NCI-H1417 treated with DMSO at 0.1 percent for 48 hours (cell line): ENCODE results near the gene CADM2.
"Not testable (repeated sequence)": the region's sequence is repeated elsewhere in the genome, so short reads cannot be mapped to it uniquely, and the experiment has no call there.

Source experiments
- DNase-seq: peaks from one replicate; lab custom pipeline; 2025; lab: John Stamatoyannopoulos, UW

CADM2 gene

DNA sequence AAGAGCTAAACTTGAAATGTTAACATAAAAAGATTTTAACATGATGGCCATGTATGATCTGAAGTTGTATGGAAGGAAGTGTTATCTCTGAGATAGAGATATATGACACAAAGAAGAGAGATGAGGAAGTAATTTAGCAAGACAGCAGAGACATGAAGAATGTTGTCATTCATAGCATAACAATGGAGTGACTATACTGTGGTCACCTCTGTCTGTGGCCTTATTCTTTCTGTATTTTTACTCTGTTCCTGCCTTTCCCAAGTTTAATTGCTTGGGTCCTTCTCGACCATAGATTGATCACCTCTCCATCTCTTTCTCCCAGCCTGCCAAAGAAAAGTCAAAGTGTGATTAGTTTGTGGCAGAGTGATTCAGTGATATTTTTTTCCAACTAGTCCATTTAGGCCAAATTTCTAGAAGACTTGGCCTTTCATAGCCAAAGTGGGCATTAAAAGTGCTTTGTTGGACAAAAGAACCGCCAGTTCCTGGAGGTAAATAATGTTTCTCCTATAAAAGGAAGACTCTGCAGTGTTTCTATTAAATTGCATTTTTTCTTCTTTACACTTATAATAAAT is 711.9 kb downstream of the CADM2 start:
- DNase-seq, result no peak

DNA sequence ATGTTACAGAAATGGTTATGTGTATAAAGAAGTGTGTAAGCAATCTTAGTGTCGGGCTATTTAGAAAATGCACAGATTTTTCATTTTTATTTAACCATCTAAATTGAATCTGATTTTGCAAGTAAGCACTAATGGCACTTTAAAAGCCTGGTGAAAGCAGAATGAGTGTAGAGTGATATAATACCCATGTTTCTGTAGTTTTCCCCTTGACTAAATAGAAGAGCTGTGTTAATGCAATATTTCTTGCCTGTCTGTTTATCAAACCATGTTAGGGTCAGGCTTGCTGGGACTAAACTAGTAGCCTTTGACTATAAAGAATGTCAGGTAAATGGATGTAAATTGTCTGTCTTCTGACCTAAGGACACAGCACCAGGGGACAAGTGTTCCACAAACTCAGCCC is 714.0 kb downstream of the CADM2 start:
- DNase-seq, result no peak

DNA sequence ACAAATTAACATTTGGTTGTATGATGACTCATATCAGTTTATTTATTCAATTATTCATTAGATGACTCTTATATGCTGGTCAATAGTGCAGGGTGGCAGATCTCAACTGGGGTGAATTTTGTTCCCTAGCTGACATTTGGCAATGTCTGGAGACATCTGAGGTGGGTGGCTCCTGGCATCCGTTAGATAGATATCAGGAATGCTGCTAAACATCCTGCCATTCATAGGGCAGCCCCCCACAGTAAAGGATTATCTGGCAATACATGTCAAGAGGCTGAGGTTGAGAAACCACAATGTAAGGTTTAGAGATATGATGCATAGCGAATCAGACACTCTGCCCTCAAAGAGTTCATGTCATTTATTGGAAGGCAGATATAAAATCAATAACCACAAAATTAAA is 719.9 kb downstream of the CADM2 start:
- no peak for DNase-seq

DNA sequence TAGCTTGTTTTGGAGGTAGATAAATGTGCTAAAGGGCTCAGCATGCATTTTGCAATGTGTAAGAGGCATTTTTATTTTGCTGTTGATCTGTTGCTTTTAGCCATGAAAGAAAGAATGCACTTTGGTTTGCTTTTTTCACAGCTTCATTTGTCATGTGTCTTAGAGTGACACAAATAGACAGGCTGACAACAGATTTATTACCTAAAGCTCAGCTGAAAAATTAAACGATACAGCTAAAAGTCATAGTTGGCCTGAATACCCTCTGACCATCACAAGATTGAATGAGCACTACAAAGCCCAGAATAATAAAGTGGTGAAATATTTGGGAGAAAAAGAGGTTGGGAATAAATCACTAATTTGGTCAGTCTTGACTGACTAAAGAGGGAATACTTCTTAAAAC is 723.1 kb downstream of the CADM2 start:
- no peak for DNase-seq

DNA sequence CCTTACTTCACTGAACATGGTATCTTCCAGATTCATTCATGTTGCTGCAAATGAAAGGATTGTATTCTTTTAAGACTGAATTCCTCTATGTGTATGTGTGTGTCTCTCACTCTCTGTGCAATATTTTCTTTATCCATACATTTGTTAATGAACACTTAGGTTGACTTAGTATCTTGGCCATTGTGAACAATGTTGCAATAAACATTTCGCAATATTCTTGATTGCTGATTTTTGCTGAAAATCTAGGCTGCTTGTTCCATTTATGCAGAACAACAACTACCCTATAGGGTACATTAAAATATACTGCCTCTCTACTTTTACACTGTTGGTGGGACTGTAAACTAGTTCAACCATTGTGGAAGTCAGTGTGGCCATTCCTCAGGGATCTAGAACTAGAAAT is 732.4 kb downstream of the CADM2 start:
- no peak for DNase-seq

DNA sequence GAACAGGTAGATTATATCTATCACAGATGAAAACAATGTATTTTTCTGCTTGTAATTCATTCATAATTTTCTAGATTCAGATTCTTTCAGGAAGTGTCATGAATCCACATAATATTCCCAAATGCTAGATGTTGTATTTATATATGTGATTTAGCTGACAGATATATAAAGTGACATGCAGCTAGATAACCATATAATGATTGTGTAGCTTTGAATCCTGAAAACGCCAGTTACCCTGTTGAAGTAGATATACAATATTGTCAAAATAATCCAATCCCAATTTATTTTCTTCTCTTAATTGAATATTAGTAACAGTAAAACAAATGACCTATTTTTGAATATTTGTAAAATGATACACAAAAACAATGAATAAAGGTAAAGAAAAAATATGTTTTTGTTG is 738.4 kb downstream of the CADM2 start:
- DNase-seq, result no peak

DNA sequence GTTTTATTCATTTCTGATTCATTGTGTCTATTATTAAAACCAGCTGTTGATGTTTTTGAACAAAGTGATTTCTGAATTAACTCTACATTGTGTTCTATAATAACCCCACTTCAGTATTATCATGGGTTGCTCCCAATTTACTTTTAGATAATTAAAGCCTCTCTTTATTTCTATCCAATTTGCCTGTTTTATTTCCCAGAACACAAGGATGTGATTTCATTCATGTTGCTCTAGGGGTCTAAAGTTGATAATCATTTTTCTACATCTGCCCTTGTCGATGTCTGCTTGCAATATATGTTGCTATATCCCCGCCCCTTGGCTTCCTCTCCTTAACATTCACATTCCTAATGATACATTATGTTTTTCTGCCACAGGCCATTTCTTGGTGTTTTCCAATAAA is 747.3 kb downstream of the CADM2 start:
- no peak for DNase-seq

DNA sequence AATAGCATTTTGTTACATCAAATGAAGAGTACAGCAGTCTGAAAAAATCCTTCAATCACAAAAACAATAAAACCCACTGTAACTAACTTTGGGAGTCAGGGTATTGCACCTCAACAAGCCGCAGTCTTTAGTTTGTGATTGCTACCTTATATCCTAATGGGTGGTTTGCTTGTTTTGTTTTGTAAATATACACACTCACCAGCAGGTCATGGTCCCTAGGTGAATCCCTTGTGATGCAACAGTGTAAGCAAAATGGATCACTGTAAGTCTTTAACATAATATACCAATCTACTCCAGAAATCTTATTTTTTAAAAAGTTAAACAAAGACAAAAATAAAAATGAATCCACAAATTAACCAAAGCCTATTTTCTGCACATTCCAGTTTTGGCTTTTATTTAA is 749.5 kb downstream of the CADM2 start:
- DNase-seq, result not testable (repeated sequence)

DNA sequence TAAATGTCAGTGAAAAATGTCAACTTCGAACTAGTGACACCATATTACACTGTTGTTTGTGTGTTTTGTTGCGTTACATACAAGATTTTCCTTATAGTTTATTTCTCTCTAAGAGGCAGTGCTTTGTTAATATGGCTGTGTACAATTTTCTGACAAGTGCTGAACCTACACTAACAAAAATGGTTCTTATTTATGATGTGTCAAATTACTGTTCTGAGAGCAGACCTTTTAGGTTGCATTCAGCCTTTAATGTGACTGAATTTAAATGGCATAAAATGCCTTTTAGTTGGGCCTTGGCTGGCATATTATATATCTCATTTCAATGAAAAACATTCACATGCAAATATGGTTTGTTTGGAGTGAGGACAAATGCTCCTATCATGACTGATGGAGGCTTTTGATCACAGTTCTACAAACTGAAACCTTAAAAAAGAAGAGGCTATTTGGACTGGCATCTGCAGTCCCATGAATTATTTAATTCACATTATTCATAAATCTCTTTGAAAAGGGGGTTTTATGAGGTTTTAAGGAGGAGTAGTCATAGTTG is 750.6 kb downstream of the CADM2 start:
- DNase-seq, result no peak

DNA sequence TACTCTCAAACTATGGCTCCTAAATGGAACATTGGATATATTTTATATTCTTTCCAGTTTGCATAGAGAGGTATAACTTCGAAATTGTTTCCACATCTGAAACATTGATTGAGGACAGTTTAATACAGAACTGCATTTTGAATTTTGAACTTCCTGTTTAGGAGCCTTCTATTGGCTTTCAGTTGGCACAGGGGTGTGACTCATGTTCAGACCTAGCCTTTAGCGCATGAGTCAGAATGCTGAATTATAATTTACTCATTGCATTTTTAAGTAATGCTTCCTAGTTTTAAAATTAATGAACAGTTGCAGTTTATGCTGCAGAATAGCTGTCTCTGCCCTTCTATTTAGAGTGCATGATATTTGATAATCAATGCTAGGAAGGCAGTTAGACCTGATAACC is 751.7 kb downstream of the CADM2 start:
- DNase-seq, result no peak

DNA sequence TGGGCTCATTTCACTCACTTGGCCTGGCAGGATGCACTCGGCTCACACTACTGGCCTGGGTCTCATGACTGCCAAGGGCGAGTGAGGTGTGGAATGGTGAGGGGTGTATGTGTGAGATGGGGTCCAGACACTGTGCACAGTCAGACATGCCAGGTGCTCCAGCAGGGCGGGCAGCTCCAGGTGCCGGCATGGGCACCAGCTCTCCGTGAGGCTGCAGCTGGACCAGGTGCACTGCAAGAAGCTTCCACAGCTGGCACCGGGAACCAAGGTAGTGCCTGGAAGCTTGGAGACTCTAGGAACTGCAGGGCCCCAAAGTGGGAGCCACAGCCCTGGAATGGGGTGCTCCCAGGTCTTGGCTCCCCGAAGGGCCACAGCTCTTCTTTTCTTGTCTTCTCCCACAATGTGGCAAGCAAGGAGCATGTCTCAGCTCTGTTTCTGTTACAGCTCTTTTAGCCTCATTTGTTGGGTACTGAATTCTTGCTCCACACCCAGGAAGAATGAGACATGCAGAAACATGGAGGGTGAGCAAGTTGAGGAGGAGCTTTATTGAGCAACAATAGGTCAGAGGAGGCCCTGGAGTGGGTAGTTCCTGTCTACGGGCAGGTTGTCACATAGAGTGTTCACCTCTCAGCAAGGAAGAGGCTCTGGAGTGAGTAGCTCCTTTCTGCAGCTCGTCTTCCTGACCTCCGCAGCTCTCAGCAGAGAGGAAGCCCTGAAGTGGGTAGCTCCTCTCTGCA is 762.8 kb downstream of the CADM2 start:
- DNase-seq, result no peak

DNA sequence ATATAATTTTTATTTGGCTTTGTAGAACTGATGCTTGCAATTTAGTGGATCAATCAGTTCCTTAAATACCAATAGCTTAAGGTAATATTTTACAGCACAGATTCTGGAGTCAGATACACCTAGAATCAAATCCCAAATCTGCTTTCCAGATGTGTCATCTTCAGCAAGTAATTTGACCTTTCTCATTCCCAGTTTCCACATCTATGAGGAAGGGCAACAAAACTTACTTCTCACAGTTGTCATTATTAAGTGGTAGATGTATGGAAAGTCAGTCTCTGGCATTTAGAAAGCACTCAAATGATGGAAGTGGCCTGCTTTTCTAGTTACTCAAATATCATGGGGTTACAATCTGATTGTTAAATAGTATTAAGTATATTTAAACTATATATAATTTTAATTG is 767.0 kb downstream of the CADM2 start:
- no peak for DNase-seq

DNA sequence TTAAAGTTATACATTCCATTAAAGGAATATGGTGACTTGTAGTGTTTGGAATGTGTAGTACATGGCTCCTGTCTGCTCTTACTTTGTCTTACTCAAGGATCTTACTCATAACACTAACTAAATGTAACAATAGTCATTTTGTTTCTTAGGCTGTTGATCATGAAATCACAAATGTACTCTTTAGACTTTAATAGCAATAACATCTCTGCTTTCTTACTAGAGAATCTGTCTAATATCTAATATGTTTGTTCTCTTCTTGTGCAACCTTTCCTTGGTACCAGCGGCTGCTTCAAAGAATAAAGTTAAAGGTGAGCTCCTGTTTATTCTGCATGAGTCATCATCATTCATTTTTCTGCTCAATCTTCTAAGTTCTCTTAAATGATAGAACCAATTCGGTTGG is 767.5 kb downstream of the CADM2 start:
- DNase-seq, result no peak

DNA sequence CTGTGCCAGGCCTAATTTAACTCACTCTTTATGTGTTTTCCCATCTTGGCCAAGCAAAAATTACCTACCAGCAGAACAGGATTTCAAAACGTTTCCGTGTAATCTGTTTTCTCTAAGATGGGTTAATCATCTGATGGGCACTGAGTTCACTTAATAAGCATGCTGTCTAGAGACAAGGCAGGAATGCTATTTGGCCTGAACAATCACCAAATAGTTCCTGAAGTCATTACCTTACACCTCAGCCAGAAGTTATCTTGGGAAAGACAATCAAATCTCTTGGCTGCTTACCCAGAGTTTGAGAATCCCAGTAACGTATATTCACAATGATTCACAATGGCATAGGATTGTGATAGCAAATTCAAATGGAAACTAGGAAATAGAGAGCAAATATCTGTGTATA is 779.1 kb downstream of the CADM2 start:
- no peak for DNase-seq

DNA sequence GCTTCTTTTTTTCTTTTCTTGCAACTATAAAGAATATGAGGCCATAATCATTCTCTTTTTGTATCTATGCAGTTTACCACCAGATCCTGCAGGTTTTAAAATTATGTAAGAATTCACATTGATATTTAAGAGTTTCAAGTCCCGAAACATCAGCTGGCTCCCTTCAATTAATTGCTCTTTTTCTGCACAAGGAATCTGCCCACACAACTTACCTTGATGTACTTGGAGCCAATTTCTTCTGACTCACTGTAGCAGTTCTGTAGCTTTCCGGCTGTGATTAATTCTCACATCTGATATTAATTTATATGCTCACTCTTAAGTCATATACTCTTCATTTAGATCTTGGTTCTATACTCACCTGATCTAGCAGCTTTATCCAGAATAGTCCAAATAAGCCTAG is 781.8 kb downstream of the CADM2 start:
- no peak for DNase-seq

DNA sequence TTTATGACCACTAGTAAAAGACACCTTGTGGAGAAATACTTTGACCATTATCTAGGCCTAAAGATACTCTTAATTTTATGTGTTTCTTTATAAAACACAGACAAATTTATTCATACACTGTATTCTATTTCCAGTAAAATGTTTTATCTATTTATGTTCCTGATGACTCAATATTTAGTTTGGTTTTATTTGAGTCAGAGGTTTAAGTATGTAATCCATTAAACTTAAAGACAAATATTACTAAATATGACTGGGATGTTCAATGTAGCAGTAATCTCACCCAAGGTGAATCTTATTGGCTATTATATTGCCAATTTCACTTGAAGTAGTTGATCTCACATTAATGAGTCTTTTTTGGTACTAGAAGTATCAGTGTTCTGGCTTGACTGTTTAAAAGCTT is 799.7 kb downstream of the CADM2 start:
- DNase-seq, result no peak

DNA sequence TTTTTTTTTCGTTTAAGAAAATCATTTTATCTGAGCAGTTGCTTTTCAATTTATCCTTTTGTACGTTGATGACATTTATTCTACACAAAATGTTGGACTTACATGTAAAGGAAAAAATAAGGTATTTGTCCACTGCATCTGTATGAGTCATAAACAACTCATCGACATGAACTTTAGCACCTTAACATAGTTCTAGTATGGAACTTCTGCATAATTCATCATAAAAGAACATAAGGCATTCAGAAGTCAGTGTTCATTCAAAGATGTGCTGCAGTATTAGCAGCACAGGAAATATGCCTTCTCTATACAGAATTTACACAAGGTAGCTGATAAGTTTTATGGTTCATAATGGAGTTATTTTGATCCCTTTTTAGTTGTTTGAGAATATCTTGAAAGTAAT is 801.6 kb downstream of the CADM2 start:
- no peak for DNase-seq

DNA sequence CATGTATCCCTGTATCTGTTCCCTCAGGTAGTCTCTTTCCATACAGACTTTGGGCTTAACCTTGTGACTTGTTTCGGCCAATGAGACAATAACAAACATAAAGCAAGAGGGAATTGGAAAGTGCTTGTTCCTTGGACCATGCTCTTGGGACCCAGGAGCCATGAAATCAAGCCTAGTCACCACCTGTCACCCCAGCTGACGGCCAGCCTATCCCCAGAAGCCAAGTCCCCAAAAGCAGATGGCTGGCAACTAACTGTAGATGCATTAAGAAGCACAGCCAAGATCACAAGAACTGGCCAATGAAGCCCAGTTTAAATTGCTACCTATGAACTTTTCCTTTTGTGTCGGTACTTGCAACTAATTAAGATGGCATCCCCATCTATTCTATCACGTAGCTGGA is 822.0 kb downstream of the CADM2 start:
- no peak for DNase-seq

DNA sequence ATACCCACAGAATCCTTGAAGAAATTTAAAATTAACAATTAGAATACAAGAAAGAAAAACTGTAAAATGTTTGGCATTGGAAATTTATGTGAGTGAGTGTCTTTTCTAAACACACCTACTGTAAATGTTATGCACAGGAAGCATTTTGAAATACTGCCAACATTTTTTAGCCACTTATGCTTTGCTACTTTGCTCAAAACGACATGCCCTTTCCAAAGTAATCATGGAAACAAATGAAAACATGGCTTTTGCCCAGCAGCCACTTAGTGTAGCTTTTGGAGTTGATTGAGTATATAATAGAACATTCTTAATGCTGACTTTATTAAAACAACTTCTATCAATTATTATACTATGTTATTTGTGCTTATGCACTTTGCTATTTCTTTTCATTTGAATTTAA is 823.0 kb downstream of the CADM2 start:
- DNase-seq, result no peak

DNA sequence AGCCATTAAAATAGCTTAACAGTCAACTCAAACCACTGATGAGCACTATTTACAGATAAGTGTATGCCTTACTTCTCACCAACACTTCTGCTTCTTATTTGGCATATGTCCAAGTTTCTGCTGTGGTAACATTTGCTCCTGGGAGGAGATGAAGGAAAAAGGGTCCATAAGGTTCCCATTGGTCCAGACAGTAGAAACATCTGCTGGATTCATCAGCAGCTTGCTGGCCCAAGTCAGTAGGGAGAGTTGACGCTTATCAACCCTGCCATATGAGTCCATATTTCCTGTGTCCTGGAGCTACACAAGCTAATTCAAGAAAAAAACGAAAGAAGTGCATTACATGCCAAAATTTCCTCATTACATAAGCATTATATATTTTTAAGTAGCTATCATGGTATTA is 824.5 kb downstream of the CADM2 start:
- DNase-seq, result no peak

DNA sequence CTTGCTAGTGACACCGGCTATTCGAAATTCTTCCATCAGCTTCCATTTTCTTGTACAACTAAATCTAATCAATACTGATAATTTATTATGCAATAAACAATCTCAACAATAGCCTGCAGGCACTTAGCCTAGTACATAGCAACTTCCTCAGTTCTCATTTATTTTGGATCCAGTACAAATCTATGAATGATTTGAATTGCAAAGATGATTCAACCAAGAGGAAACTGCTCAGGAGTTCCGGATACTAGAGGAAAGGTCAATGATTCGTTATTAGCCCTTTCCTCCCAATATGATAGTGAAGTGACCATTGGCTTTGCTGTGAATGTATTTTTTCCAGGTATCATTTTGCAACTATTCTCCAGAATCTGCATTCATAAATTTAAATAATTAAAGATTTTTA is 827.0 kb downstream of the CADM2 start:
- DNase-seq, result no peak

DNA sequence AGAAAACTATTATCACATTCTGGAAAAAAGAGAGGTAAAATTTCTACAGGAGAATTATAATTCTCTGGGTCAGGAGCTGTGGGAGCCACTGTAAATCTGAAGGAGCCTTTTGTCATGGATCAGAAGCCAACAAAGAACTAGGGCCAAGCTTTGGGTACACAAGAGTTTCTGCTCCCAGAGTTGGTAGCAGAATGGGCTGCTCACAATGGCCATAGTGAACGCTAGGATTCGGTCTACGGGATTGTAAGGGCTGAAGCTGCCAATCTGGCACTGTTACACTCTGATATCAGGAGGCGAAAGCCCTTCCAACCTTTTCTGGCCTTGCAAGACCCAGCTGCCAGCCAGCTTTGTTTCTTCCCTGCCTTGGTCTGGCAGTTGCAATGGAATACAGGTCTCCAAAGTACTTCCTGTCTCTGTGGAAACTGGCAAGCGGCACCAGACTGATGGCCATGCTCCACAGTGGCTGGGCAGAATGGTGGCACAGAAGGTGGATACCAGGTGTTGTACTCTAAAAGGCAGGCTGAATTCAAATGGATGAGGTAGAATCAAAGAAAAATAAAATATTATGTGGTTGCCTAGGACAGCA is 831.7 kb downstream of the CADM2 start:
- DNase-seq, result no peak

DNA sequence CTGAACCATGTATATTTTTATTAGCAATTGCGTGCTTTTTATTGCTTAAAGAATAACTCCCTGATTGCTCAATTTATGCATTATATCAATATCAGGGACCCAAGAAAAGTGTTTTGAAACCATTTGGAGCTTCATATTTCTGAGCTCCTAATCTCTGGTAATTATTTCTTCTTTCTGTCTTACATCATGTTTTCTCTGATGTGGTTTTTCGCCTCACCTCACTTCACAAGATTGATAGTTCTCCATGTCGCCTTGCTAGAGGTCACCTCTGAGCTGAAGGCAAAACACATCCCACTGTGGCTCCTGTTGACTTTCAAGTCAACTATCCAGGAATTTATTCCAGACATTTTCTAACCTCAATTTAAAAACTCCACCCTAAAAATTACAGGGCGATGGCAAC is 837.4 kb downstream of the CADM2 start:
- no peak for DNase-seq

DNA sequence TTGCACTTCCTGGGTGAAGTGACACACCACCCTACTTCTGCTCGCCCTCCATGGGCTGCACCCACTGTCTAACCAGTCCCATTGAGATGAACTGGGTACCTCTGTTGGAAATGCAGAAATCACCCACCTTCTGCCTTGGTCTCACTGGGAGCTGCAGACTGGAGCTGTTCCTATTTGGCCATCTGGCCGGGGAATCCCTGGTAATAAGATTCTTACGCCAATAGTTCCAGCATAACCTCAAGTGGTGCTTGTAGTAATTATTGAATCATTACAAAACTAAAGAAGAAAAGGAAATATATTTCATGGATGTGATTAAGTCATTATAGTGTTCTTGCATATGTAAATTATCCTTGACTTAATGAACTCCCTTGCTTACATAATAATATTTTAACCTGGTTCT is 841.9 kb downstream of the CADM2 start:
- DNase-seq, result no peak
